Measurements from ENCODE around the gene UQCC3. TPM values are rescaled to one million over a fixed set of nuclear protein-coding genes. Genes with fewer than 3 reads are reported as not detected.

UQCC3 gene
- total and polyA plus RNA-seq, 2 of the 13 experiments (the other 11 are each of a cell fraction or from before 2014, with no cell fraction given): 7.7 to 16.0 TPM

DNA sequence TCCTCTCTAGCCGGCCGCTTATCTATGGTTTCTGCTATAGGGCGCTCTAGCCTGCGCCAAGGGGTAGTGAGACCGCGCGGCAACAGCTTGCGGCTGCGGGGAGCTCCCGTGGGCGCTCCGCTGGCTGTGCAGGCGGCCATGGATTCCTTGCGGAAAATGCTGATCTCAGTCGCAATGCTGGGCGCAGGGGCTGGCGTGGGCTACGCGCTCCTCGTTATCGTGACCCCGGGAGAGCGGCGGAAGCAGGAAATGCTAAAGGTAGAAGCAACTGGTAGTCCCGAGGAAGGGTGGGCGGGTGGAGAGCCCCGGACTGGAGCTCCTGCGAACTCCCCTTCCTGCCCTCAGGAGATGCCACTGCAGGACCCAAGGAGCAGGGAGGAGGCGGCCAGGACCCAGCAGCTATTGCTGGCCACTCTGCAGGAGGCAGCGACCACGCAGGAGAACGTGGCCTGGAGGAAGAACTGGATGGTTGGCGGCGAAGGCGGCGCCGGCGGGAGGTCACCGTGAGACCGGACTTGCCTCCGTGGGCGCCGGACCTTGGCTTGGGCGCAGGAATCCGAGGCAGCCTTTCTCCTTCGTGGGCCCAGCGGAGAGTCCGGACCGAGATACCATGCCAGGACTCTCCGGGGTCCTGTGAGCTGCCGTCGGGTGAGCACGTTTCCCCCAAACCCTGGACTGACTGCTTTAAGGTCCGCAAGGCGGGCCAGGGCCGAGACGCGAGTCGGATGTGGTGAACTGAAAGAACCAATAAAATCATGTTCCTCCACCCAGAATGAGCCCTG, at the start of gene UQCC3, which contains the start of gene LBHD1 (continued):
- no peak for TF ChIP-seq PRDM4 (CRISPR knock-in tag; IDR thresholded peaks at IDR 0.05; ENCODE audit: borderline replicate concordance)
- TF ChIP-seq, protein P1, sequence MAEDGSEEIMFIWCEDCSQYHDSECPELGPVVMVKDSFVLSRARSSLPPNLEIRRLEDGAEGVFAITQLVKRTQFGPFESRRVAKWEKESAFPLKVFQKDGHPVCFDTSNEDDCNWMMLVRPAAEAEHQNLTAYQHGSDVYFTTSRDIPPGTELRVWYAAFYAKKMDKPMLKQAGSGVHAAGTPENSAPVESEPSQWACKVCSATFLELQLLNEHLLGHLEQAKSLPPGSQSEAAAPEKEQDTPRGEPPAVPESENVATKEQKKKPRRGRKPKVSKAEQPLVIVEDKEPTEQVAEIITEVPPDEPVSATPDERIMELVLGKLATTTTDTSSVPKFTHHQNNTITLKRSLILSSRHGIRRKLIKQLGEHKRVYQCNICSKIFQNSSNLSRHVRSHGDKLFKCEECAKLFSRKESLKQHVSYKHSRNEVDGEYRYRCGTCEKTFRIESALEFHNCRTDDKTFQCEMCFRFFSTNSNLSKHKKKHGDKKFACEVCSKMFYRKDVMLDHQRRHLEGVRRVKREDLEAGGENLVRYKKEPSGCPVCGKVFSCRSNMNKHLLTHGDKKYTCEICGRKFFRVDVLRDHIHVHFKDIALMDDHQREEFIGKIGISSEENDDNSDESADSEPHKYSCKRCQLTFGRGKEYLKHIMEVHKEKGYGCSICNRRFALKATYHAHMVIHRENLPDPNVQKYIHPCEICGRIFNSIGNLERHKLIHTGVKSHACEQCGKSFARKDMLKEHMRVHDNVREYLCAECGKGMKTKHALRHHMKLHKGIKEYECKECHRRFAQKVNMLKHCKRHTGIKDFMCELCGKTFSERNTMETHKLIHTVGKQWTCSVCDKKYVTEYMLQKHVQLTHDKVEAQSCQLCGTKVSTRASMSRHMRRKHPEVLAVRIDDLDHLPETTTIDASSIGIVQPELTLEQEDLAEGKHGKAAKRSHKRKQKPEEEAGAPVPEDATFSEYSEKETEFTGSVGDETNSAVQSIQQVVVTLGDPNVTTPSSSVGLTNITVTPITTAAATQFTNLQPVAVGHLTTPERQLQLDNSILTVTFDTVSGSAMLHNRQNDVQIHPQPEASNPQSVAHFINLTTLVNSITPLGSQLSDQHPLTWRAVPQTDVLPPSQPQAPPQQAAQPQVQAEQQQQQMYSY (CRISPR knock-in tag; IDR thresholded peaks at IDR 0.05): peak; percentile 21; the same call in 1 of the 2 replicates
- TF ChIP-seq MAZ (IDR thresholded peaks at IDR 0.05; ENCODE audit: borderline replicate concordance, low read depth, low read length): no peak
- peak; percentile 59; the same call in 1 of the 2 replicates for TF ChIP-seq MAZ (CRISPR knock-in tag; IDR thresholded peaks at IDR 0.05; ENCODE audit: low read depth)
- peak; percentile 65; the same call in 1 of the 2 replicates for TF ChIP-seq POGZ (CRISPR knock-in tag; IDR thresholded peaks at IDR 0.05)
- peak; percentile 18; the same call in 1 of the 2 replicates for TF ChIP-seq ZSCAN9 (CRISPR knock-in tag; IDR thresholded peaks at IDR 0.05; ENCODE audit: borderline replicate concordance)
- peak; percentile 23; the same call in 1 of the 2 replicates for TF ChIP-seq PHF21A (CRISPR knock-in tag; IDR thresholded peaks at IDR 0.05)
- TF ChIP-seq, protein P2, sequence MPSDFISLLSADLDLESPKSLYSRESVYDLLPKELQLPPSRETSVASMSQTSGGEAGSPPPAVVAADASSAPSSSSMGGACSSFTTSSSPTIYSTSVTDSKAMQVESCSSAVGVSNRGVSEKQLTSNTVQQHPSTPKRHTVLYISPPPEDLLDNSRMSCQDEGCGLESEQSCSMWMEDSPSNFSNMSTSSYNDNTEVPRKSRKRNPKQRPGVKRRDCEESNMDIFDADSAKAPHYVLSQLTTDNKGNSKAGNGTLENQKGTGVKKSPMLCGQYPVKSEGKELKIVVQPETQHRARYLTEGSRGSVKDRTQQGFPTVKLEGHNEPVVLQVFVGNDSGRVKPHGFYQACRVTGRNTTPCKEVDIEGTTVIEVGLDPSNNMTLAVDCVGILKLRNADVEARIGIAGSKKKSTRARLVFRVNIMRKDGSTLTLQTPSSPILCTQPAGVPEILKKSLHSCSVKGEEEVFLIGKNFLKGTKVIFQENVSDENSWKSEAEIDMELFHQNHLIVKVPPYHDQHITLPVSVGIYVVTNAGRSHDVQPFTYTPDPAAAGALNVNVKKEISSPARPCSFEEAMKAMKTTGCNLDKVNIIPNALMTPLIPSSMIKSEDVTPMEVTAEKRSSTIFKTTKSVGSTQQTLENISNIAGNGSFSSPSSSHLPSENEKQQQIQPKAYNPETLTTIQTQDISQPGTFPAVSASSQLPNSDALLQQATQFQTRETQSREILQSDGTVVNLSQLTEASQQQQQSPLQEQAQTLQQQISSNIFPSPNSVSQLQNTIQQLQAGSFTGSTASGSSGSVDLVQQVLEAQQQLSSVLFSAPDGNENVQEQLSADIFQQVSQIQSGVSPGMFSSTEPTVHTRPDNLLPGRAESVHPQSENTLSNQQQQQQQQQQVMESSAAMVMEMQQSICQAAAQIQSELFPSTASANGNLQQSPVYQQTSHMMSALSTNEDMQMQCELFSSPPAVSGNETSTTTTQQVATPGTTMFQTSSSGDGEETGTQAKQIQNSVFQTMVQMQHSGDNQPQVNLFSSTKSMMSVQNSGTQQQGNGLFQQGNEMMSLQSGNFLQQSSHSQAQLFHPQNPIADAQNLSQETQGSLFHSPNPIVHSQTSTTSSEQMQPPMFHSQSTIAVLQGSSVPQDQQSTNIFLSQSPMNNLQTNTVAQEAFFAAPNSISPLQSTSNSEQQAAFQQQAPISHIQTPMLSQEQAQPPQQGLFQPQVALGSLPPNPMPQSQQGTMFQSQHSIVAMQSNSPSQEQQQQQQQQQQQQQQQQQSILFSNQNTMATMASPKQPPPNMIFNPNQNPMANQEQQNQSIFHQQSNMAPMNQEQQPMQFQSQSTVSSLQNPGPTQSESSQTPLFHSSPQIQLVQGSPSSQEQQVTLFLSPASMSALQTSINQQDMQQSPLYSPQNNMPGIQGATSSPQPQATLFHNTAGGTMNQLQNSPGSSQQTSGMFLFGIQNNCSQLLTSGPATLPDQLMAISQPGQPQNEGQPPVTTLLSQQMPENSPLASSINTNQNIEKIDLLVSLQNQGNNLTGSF (CRISPR knock-in tag; IDR thresholded peaks at IDR 0.05): no peak
- peak; percentile 90 for TF ChIP-seq ELF4 (CRISPR knock-in tag; IDR thresholded peaks at IDR 0.05; ENCODE audit: borderline replicate concordance)
- no peak for TF ChIP-seq FOXA3 (CRISPR knock-in tag; IDR thresholded peaks at IDR 0.05)
- peak; percentile 71; the same call in 1 of the 2 replicates for TF ChIP-seq IRF9 (CRISPR knock-in tag; IDR thresholded peaks at IDR 0.05; ENCODE audit: borderline replicate concordance)
- TF ChIP-seq CHCHD3 (CRISPR knock-in tag; IDR thresholded peaks at IDR 0.05): 0 out of 2 replicates have a peak, but pooled peaks have one; percentile 35
- TF ChIP-seq, protein P3, sequence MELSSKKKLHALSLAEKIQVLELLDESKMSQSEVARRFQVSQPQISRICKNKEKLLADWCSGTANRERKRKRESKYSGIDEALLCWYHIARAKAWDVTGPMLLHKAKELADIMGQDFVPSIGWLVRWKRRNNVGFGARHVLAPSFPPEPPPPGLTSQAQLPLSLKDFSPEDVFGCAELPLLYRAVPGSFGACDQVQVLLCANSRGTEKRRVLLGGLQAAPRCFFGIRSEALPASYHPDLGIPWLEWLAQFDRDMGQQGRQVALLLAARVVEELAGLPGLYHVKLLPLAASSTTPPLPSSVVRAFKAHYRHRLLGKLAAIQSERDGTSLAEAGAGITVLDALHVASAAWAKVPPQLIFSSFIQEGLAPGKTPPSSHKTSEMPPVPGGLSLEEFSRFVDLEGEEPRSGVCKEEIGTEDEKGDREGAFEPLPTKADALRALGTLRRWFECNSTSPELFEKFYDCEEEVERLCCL (CRISPR knock-in tag; IDR thresholded peaks at IDR 0.05; ENCODE audit: borderline replicate concordance): peak; percentile 88
